Activated naive CD4-positive, alpha-beta T cell treated with Interleukin-2 at 50 U/mL for 16 hours (primary cell): Measurements from ENCODE around the gene THBD.

ENCODE experiments used
- DNase-seq: peaks from one replicate; pipeline ENCODE4 v3.0.0-alpha.2; 2020

The THBD gene

GRCh38 chr20:23083553-23084220 is 34.2 kb upstream of the THBD start:
- DNase-seq: no peak

- no peak for DNase-seq
Observed at GRCh38 chr20:23082846-23083552, 33.5 kb upstream of the THBD start.

- no peak for DNase-seq
Observed at GRCh38 chr20:23081263-23081819, 31.9 kb upstream of the THBD start.

- no peak for DNase-seq
Observed at GRCh38 chr20:23080521-23080920, 31.0 kb upstream of the THBD start.

- DNase-seq: no peak
Observed at GRCh38 chr20:23079926-23080325, 30.5 kb upstream of the THBD start.

GRCh38 chr20:23079016-23079351 is 29.5 kb upstream of the THBD start:
- no peak for DNase-seq

- no peak for DNase-seq
Observed at GRCh38 chr20:23078351-23079015, 29.0 kb upstream of the THBD start.

GRCh38 chr20:23077277-23077676 is 27.8 kb upstream of the THBD start:
- DNase-seq: no peak

- no peak for DNase-seq
Observed at GRCh38 chr20:23074052-23074451, 24.6 kb upstream of the THBD start.

- DNase-seq: no peak
Observed at GRCh38 chr20:23072892-23073586, 23.6 kb upstream of the THBD start.

- no peak for DNase-seq
Observed at GRCh38 chr20:23071996-23072395, 22.5 kb upstream of the THBD start.

GRCh38 chr20:23071398-23071797 is 21.9 kb upstream of the THBD start:
- DNase-seq: no peak

GRCh38 chr20:23069108-23069507 is 19.6 kb upstream of the THBD start:
- DNase-seq: no peak

- DNase-seq: no peak
Observed at GRCh38 chr20:23068283-23068682, 18.8 kb upstream of the THBD start.

GRCh38 chr20:23066772-23067171 is 17.3 kb upstream of the THBD start:
- no peak for DNase-seq

GRCh38 chr20:23065266-23066201 is 16.1 kb upstream of the THBD start:
- DNase-seq: no peak

GRCh38 chr20:23063581-23063980 is 14.1 kb upstream of the THBD start:
- DNase-seq: no peak

- no peak for DNase-seq
Observed at GRCh38 chr20:23063168-23063567, 13.7 kb upstream of the THBD start.

- DNase-seq: no peak
Observed at GRCh38 chr20:23062632-23063031, 13.2 kb upstream of the THBD start.

GRCh38 chr20:23061734-23062561 is 12.5 kb upstream of the THBD start:
- DNase-seq: no peak

- no peak for DNase-seq
Observed at GRCh38 chr20:23061262-23061661, 11.8 kb upstream of the THBD start.
